Esophagus squamous epithelium (tissue), 4 donors: ENCODE measurements around the gene GUK1.

Experiments
- POLR2A ChIP-seq, 4 donors: fragments of 450-650 bp; IDR thresholded peaks; one replicate each; pipeline ENCODE4 v1.6.1; 2017; ENCODE audit warnings: antibody characterized with exemption in 4 of 4, mild to moderate bottlenecking in 4 of 4, moderate library complexity in 3 of 4
- TF ChIP-seq, protein P1 (sequence below), 6 experiments: fragments of 450-650 bp in 4 of 6; fragments of 200-600 bp in 2 of 6; sonication (generic) in 2 of 6; IDR thresholded peaks; one replicate each; pipeline ENCODE4 v1.5.1; 2016 to 2019; ENCODE audit warnings: antibody characterized with exemption in 6 of 6, mild to moderate bottlenecking in 4 of 6, moderate library complexity in 4 of 6

DNA sequence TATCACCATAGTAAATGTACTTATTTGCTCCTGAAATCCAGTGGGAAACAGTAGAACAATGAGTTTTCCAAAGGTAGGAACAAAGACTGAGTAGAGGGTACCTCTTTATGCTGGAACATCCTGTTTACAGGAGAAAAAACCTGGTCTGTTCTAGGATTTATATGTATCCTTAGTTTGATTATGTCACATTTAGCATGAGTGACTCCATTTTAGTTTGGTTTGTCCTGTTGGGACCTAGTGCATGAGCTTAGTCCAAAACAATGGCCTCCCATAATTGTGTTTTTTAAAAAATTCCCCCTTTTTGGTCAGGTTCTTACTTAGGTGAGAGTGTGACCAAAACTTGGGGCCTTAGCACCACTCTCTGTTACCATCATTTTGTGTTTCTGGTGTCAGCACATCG lies 27.5 kb upstream of the GUK1 start:
- TF ChIP-seq, protein P1, sequence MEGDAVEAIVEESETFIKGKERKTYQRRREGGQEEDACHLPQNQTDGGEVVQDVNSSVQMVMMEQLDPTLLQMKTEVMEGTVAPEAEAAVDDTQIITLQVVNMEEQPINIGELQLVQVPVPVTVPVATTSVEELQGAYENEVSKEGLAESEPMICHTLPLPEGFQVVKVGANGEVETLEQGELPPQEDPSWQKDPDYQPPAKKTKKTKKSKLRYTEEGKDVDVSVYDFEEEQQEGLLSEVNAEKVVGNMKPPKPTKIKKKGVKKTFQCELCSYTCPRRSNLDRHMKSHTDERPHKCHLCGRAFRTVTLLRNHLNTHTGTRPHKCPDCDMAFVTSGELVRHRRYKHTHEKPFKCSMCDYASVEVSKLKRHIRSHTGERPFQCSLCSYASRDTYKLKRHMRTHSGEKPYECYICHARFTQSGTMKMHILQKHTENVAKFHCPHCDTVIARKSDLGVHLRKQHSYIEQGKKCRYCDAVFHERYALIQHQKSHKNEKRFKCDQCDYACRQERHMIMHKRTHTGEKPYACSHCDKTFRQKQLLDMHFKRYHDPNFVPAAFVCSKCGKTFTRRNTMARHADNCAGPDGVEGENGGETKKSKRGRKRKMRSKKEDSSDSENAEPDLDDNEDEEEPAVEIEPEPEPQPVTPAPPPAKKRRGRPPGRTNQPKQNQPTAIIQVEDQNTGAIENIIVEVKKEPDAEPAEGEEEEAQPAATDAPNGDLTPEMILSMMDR (IDR thresholded peaks at IDR 0.05) = no peak
- no peak for TF ChIP-seq POLR2A (IDR thresholded peaks at IDR 0.05)
